HG03521 (cell line): ENCODE measurements around the gene ZNF407.

Experiments used
- ATAC-seq: cut with Tn5 transposase; IDR thresholded peaks from one replicate; pipeline ENCODE4 v1.9.1; 2021; ENCODE audit warnings: mild to moderate bottlenecking, moderate library complexity; ENCODE audit not compliant: unreplicated experiment

Gene ZNF407

DNA sequence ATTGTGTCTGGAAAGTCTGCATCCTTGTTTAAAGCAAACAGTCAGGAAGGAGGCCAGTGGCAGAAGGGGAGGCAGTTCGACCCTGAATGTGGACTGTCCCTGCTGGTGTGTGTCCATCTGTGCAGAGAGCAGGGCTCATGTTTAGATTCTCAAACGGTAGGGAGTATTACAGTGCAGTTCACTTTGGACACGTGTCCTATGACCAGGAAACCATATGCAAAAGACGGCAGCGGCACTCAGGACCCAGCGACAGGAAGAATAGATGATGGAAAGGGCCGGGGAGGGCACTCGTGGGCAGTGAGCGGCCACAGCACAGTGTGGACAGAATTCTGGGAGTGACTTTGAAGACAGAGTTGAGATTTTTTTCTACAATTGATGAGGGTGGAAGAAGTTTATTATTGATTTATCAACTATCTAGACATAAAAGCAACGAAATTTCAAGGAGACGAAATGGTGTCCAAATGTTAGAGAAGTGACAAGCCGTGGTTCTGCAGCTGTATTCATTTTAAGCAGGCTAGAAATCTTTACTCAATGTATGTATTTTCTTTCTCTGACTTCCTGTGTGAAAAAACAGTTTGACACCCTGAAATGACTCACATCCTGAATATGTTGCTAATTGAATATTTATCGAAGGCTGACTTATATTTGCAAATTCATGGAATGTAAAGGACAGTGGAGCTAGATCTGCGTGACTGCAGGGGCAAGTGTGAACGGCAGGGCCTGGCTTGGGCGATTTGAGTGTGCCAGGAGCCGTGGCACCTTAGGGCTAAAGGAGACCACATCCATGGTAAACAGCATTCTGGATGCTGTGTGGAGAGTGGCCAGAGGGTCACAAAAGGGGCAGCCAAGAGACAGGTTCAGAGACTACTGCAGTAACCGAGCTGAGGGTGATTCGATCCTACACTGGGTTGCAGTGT lies 397.1 kb downstream of the ZNF407 start:
- ATAC-seq: peak; percentile 84

DNA sequence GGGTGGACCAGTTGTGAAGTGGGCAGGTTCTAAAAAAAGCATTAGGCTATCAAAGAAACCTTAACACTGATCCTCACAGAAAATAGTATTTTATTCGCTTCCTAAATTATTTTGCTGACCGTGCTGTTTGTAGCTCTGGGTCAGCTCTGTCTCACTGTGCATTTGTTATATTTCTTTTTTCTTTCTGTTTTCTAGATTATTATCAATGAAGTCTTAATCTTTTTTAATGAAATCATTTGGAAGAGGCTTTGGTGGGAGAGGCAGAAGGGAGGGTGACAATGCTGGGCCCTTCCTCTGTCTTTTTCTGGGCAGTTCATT lies 397.7 kb downstream of the ZNF407 start:
- no peak for ATAC-seq

GRCh38 chr18:74996055-74996454 lies 398.4 kb downstream of the ZNF407 start:
- no peak for ATAC-seq

- ATAC-seq: no peak
These were observed 399.3 kb downstream of the ZNF407 start for GRCh38 chr18:74996996-74997395.

DNA sequence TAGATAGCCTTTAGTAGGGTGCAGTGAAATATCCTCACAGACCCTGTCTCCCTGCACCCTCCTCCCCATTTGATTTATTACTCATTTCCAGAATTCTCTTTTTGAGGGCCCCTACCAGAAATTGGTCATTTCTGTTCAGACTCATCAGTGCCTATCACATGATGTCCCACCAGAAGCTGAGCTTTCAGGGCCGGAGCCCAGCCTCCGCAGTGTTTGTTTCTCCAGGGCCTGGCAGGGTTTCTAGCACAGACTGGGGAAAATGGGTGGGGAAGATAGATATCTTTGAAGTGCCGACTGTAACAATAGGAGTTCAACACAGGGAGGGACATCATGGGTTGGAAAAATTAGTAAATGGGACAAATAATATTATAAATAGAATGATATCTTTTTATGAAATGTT lies 403.2 kb downstream of the ZNF407 start:
- no peak for ATAC-seq

GRCh38 chr18:75003039-75003438 lies 405.4 kb downstream of the ZNF407 start:
- no peak for ATAC-seq

DNA sequence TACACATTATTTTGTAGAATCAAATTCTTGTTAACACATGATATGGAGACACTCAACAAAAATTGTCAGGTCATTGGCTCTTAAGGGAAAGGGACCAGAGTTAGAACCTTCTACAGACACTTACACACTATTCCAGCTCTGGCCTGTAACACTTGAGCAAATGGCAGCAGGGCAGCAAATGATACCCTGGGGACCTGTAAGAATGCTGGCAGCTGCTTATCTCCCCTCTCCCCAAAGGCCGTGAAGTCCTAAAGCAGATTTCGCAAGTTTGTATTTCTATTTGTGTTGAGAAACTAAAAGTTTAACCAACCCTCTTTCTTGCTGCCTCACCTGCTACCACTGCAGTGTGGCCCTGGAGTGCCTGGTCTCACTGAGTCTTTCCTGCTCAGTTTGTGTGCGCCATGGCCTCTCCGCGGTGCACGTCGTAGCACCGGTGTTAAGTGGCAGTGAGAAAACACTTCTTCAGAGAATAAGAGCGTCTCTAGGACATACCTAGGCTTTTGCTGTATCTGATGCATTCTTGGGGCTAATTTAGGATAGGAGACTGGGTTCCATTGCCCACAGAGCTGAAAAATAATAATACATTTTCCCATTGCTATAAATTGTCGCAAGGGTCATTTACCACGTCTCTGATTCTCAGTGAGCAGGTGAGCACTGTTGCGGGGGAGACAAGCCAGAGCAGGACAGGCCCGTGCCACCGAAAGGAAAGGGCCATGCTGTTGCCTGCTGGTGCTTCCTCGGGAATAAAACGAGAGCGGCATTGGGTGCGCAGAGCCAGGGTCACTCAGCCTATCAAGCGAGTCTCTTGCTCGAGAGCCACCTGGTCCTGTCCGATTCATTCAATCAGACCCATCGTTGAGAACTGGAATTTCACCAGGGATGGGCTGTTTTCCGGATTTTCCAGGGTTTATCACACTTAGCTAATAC lies 406.4 kb downstream of the ZNF407 start:
- ATAC-seq: no peak

GRCh38 chr18:75005626-75006025 lies 408.0 kb downstream of the ZNF407 start:
- ATAC-seq: no peak

GRCh38 chr18:75008186-75008585 lies 410.5 kb downstream of the ZNF407 start:
- no peak for ATAC-seq

DNA sequence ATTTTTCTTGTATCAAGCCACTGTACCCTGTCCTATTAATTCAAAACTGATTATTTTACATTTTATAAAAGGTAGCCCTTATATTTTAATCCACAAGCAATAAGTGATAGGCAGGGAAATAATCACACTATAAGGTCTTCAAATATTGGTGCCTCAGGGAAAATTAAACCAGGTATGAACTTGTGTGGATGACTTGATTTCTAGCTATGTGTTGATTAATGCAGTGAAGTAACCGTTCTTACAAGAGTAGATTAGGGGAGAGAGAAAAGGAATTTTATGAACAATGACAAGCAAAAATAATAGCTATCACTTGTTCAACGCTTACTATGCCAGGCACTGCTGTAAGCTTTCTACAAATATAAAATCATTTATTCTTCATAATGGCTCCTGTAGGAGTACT lies 411.6 kb downstream of the ZNF407 start:
- no peak for ATAC-seq

GRCh38 chr18:75009878-75010277 lies 412.2 kb downstream of the ZNF407 start:
- ATAC-seq: no peak

DNA sequence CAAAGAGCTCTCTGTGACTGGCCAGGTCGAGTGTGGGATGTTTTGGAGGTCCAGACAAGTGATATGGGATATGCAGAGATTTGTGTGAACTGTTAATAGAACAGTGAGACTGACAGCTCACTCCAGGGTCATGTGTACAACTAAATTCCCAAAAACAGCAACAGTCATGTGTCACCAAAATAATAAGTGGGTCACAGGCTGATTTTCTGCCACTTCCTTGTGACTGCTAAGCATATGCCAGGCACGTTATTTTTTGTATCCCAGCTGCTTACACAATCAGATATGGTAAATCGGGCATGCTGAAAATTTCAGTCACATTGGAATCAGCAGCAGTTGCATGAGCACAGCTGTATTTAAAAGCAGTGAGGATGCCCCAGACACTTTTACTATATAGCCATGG lies 412.6 kb downstream of the ZNF407 start:
- ATAC-seq: no peak

DNA sequence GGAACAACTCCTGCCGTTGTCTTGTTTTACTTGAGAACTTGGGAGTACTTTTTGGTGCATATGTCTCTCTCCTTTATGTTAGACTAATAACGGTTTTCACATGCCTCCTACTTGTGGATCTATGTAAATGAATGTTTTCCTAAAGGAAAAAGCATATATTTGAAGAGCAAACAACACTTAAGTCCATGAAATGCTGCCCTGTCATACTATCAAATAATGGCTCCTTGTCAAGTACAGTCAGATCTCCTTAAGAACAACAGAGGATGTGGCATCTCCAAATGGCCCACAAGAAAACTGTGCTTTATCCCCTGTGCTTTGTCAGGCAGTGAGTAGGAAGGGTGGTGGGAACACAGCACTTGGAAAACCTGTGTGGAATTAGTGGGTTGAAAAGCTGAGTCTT lies 413.0 kb downstream of the ZNF407 start:
- no peak for ATAC-seq

GRCh38 chr18:75016025-75016717 lies 418.5 kb downstream of the ZNF407 start:
- peak; percentile 76 for ATAC-seq

- no peak for ATAC-seq
These were observed 425.8 kb downstream of the ZNF407 start for GRCh38 chr18:75023473-75023872.

DNA sequence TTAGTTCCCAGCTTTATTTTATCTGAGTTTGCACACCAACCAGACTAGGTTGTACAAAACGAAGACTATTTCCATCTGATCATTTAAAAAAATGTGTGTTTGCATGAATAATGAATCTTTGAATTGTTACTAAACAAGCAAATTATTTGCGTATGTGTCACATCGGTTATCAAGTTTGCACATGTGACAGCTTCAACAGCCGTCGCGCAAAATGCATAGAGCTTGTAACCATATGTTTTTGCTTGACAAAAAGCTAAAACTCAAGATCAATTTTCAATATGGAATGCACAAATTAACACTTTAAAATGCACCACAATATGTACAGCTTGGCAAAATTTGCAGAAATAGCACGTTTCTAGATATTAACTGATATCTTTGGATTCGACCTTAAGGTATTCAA lies 427.2 kb downstream of the ZNF407 start:
- ATAC-seq: no peak

GRCh38 chr18:75025573-75025972 lies 427.9 kb downstream of the ZNF407 start:
- ATAC-seq: no peak

- ATAC-seq: no peak
These were observed 431.8 kb downstream of the ZNF407 start for GRCh38 chr18:75029481-75029880.

GRCh38 chr18:75031717-75032317 lies 434.1 kb downstream of the ZNF407 start:
- ATAC-seq: no peak

DNA sequence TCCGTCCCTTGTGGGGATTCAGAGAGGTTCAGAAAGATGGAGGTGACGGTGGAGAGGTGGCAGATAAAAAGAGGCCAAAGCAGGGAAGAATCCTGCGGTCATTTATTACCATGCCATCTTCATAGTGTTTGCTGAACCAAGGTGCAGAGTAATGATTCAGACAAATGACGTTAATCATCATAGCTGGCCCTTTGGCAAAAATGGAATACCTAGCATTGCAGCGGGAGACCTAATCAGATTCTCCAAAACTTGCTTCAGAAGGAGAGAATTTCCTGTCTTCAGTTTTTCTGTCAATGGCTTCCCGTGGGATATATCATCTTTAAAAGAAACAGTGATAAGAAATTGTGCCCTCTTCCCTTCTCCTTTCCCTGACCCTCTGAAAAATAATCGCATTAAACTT lies 435.8 kb downstream of the ZNF407 start:
- no peak for ATAC-seq

DNA sequence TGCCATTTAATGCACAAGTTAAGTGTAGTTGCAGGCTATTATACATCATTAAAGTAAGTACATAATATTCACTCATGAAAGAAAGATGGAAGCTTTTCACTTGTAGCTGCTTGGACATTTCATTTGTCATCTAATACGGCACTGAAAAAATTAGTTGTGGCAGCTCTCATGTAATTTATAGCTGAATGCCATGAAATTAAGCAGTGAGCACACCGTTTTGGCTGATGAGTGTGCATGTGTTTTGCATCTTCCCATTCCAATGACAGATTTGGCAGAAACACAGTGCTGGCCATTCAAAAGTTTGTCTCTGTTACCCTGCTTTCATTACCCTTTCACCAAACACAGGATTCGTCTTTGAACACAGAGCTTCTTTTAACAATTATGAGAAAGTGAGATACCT lies 437.3 kb downstream of the ZNF407 start:
- ATAC-seq: no peak
